HG03520 (cell line): ENCODE results near the gene NPL.

Experiments used
- ATAC-seq: cut with Tn5 transposase; IDR thresholded peaks from one replicate; pipeline ENCODE4 v1.9.1; 2021; ENCODE audit warnings: mild to moderate bottlenecking, moderate library complexity; ENCODE audit not compliant: unreplicated experiment

NPL gene

GRCh38 chr1:182811975-182812722, 22.6 kb downstream of the NPL start:
- ATAC-seq = no peak

- ATAC-seq = no peak
These were observed 27.3 kb downstream of the NPL start for GRCh38 chr1:182816863-182817262.

GRCh38 chr1:182817802-182818201, 28.2 kb downstream of the NPL start:
- ATAC-seq = no peak

GRCh38 chr1:182823220-182823619, 33.6 kb downstream of the NPL start:
- no peak for ATAC-seq

GRCh38 chr1:182826892-182827291, 37.3 kb downstream of the NPL start:
- ATAC-seq = no peak

- peak; percentile 53 for ATAC-seq
These were observed 39.8 kb downstream of the NPL start for GRCh38 chr1:182829285-182829932.

GRCh38 chr1:182833271-182833670, 43.7 kb downstream of the NPL start:
- ATAC-seq = no peak

GRCh38 chr1:182834326-182834725, 44.8 kb downstream of the NPL start:
- no peak for ATAC-seq

- ATAC-seq = no peak
These were observed 46.2 kb downstream of the NPL start for GRCh38 chr1:182835806-182836205.

GRCh38 chr1:182839209-182840066, 49.9 kb downstream of the NPL start, which contains the start of gene DHX9:
Gene DHX9 (plus strand): TSS chr1:182839347. CDS start chr1:182842567, 3,220 bp downstream.
- peak; percentile 79 for ATAC-seq

GRCh38 chr1:182841368-182841988, 51.9 kb downstream of the NPL start:
- no peak for ATAC-seq

GRCh38 chr1:182842265-182842664, 52.7 kb downstream of the NPL start:
- ATAC-seq = no peak

GRCh38 chr1:182845379-182845778, 55.8 kb downstream of the NPL start:
- ATAC-seq = no peak

- no peak for ATAC-seq
These were observed 56.3 kb downstream of the NPL start for GRCh38 chr1:182845894-182846293.

GRCh38 chr1:182847105-182847504, 57.5 kb downstream of the NPL start:
- ATAC-seq = no peak

GRCh38 chr1:182848736-182849135, 59.2 kb downstream of the NPL start:
- ATAC-seq = no peak

GRCh38 chr1:182850319-182850718, 60.7 kb downstream of the NPL start:
- no peak for ATAC-seq

- ATAC-seq = no peak
These were observed 62.3 kb downstream of the NPL start for GRCh38 chr1:182851825-182852224.

GRCh38 chr1:182855911-182856310, 66.3 kb downstream of the NPL start:
- no peak for ATAC-seq

GRCh38 chr1:182857212-182857611, 67.6 kb downstream of the NPL start:
- ATAC-seq = no peak

- no peak for ATAC-seq
These were observed 71.1 kb downstream of the NPL start for GRCh38 chr1:182860658-182861057.
